ENCODE measurements around the gene GPR17. TPM values are rescaled to one million over a fixed set of nuclear protein-coding genes. Genes with fewer than 3 reads are reported as not detected.
A peak's percentile ranks its signal among the peaks of the same experiment; 100 is the strongest.

GPR17 gene
- total and polyA plus RNA-seq, 4 donors: 0.03 to 0.14 (median 0.07) TPM; not detected in 1

DNA sequence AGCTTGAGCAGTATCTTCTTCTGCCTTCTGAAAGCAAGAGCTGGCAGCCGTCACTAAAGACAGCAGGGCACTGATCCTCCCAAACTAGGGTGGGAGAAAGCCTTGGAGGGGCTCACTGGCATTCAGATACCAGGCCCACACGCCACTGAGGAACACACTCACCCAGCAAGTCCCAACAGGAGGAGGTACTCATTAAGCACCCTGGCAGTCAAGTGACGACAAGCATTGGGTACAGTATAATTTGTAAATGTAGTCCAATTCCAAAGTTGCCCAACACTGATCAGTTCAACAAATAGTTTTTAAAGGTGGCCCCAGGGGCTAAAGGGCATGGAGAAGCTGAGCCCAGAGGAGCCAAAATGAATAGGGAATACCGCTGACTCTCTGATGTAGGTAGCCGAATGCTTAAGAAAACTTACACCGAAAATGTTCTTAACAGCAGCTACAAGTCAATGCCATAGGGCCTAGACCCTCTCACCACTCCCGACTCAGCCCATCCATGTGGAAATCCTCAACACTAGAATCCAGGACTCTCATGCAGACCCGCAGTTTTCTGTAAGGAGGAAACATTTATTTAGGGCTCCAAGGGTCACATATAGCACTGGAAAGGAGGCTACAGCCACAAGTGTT is 19.4 kb downstream of the GPR17 start (continued):
- no peak for TF ChIP-seq GABPA (IDR thresholded peaks at IDR 0.05 in 1 of 2, conservative IDR thresholded peaks at IDR 0.05 in 1 of 2)
- TF ChIP-seq HNF4A (conservative IDR thresholded peaks at IDR 0.05): peak; percentile 82 to 84
- TF ChIP-seq, protein P1, sequence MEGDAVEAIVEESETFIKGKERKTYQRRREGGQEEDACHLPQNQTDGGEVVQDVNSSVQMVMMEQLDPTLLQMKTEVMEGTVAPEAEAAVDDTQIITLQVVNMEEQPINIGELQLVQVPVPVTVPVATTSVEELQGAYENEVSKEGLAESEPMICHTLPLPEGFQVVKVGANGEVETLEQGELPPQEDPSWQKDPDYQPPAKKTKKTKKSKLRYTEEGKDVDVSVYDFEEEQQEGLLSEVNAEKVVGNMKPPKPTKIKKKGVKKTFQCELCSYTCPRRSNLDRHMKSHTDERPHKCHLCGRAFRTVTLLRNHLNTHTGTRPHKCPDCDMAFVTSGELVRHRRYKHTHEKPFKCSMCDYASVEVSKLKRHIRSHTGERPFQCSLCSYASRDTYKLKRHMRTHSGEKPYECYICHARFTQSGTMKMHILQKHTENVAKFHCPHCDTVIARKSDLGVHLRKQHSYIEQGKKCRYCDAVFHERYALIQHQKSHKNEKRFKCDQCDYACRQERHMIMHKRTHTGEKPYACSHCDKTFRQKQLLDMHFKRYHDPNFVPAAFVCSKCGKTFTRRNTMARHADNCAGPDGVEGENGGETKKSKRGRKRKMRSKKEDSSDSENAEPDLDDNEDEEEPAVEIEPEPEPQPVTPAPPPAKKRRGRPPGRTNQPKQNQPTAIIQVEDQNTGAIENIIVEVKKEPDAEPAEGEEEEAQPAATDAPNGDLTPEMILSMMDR (IDR thresholded peaks at IDR 0.05; ENCODE audit: low read depth, low read length, missing input control): no peak
- no peak for TF ChIP-seq HNF4G (IDR thresholded peaks at IDR 0.05)
- TF ChIP-seq, protein P2, sequence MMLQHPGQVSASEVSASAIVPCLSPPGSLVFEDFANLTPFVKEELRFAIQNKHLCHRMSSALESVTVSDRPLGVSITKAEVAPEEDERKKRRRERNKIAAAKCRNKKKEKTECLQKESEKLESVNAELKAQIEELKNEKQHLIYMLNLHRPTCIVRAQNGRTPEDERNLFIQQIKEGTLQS (IDR thresholded peaks at IDR 0.05): no peak
- TF ChIP-seq FOXA1 (IDR thresholded peaks at IDR 0.05): no peak
- peak; percentile 72 for TF ChIP-seq SP1 (IDR thresholded peaks at IDR 0.05)
- TF ChIP-seq RAD21 (IDR thresholded peaks at IDR 0.05): peak in 1 of 2 donors; percentile 3

DNA sequence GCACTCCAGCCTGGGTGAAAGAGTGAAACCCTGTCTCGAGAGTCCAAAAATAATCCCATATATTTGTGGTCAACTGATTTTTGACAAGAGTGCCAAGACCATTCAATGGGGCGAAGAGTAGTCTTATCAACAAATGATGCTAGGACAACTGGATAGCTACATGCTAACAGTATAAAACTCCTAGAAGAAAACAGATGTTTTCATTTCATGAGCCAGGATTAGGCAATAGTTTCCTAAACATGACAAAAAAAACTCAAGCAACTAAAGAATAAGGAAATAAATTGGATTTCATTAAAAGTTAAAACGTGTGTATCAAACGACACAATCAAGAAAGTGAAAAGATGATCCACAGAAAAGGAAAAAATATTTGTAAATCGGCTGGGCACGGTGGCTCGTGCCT is 23.1 kb downstream of the GPR17 start:
- Histone ChIP-seq H3K9me3 (ENCODE audit: control insufficient read depth in 4 of 4, low read length in 3 of 4) (no peaks in the 10 kb centered on the region), H3K27ac (ENCODE audit: low read depth in 1 of 2, low read length in 2 of 2) (no peak overlapping the region), H3K36me3 (ENCODE audit: control insufficient read depth in 4 of 4, insufficient read depth in 3 of 4, low read depth in 1 of 4, low read length in 3 of 4) (no peaks in the 10 kb centered on the region), H3K27me3 (ENCODE audit: control insufficient read depth in 4 of 4, insufficient read depth in 4 of 4, low read length in 3 of 4) (no peaks in the 10 kb centered on the region), H3K9ac (ENCODE audit: low read depth in 1 of 2, low read length in 2 of 2) (no peak overlapping the region), H3K4me3 (ENCODE audit: low read depth in 1 of 3, low read length in 3 of 3) (no peak overlapping the region), H3K4me1 (ENCODE audit: control insufficient read depth in 4 of 4, insufficient read depth in 4 of 4, low read length in 3 of 4) (peaks cover 5 to 36% (median 21%) of the 10 kb centered on the region in 4 donors)
- 92% methylated on average over 7 of the region's 7 CpGs for WGBS
- DNase-seq (ENCODE audit: low spot score): no peak
- TF ChIP-seq, protein P2 (IDR thresholded peaks at IDR 0.05): no peak
- TF ChIP-seq, protein P3, sequence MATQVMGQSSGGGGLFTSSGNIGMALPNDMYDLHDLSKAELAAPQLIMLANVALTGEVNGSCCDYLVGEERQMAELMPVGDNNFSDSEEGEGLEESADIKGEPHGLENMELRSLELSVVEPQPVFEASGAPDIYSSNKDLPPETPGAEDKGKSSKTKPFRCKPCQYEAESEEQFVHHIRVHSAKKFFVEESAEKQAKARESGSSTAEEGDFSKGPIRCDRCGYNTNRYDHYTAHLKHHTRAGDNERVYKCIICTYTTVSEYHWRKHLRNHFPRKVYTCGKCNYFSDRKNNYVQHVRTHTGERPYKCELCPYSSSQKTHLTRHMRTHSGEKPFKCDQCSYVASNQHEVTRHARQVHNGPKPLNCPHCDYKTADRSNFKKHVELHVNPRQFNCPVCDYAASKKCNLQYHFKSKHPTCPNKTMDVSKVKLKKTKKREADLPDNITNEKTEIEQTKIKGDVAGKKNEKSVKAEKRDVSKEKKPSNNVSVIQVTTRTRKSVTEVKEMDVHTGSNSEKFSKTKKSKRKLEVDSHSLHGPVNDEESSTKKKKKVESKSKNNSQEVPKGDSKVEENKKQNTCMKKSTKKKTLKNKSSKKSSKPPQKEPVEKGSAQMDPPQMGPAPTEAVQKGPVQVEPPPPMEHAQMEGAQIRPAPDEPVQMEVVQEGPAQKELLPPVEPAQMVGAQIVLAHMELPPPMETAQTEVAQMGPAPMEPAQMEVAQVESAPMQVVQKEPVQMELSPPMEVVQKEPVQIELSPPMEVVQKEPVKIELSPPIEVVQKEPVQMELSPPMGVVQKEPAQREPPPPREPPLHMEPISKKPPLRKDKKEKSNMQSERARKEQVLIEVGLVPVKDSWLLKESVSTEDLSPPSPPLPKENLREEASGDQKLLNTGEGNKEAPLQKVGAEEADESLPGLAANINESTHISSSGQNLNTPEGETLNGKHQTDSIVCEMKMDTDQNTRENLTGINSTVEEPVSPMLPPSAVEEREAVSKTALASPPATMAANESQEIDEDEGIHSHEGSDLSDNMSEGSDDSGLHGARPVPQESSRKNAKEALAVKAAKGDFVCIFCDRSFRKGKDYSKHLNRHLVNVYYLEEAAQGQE (IDR thresholded peaks at IDR 0.05): no peak
- no peak for TF ChIP-seq RAD21 (IDR thresholded peaks at IDR 0.05)
- no peak for TF ChIP-seq JUND (IDR thresholded peaks at IDR 0.05)
- TF ChIP-seq NR2F2 (IDR thresholded peaks at IDR 0.05): no peak
- no peak for TF ChIP-seq GABPA (IDR thresholded peaks at IDR 0.05 in 1 of 2, conservative IDR thresholded peaks at IDR 0.05 in 1 of 2)
- TF ChIP-seq, protein P1 (IDR thresholded peaks at IDR 0.05; ENCODE audit: low read depth, low read length, missing input control): no peak
- TF ChIP-seq FOXA1 (IDR thresholded peaks at IDR 0.05): no peak
- no peak for TF ChIP-seq TAF1 (conservative IDR thresholded peaks at IDR 0.05)
- no peak for TF ChIP-seq FOXA2 (IDR thresholded peaks at IDR 0.05)
- TF ChIP-seq EGR1 (IDR thresholded peaks at IDR 0.05; ENCODE audit: low read depth in 2 of 2): no peak
- no peak for TF ChIP-seq YY1 (IDR thresholded peaks at IDR 0.05)
- no peak for TF ChIP-seq HNF4A (conservative IDR thresholded peaks at IDR 0.05)
- TF ChIP-seq, protein P4, sequence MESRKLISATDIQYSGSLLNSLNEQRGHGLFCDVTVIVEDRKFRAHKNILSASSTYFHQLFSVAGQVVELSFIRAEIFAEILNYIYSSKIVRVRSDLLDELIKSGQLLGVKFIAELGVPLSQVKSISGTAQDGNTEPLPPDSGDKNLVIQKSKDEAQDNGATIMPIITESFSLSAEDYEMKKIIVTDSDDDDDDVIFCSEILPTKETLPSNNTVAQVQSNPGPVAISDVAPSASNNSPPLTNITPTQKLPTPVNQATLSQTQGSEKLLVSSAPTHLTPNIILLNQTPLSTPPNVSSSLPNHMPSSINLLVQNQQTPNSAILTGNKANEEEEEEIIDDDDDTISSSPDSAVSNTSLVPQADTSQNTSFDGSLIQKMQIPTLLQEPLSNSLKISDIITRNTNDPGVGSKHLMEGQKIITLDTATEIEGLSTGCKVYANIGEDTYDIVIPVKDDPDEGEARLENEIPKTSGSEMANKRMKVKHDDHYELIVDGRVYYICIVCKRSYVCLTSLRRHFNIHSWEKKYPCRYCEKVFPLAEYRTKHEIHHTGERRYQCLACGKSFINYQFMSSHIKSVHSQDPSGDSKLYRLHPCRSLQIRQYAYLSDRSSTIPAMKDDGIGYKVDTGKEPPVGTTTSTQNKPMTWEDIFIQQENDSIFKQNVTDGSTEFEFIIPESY (IDR thresholded peaks at IDR 0.05): no peak
- no peak for TF ChIP-seq RXRA (IDR thresholded peaks at IDR 0.05)

Measured in liver (tissue), 9 donors.